ENCODE measurements around the gene KCNK3. TPM values are rescaled to one million over a fixed set of nuclear protein-coding genes. Genes with fewer than 3 reads are reported as not detected.

The KCNK3 gene
- total RNA-seq, 1 experiment from 2014 or later: 0.09 TPM

DNA sequence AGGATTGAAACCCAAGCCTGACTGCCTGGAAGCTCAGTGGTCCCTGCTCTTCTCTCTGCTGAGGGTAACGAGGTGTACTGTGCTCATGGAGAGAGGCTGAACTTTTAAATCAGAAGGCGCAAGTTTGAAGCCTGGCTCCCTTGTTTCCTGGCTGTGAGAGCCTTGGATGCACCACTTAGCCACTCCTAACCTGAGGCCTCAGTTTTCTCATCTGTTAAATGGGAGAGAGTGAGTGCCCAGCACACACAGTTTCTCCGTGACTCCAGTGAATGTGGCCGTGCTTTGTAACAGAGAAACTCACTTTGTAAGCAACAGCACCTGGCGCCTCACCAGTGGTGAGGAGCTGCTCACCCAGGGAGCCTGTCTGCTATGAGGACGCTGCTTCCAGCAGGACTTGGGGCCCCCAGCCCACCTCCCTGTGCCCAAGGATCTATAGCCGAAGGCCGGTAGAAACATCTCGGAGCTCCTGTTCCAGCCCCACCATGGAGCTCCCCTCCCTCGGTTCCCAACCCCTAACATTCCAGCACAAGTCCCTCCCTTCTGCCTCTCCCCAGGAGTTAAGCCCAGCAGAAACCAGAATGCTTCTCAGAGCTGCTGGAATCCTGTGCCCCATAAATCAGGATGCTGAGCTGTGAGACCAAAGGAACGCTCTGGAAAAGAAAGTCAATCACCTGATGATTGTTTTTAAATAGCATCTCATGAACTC lies 20.3 kb upstream of the KCNK3 start:
- H3K27me3 Mint-ChIP-seq (ENCODE audit: low read depth): peaks cover 27% of the 10 kb centered on the region
- H3K4ac ChIP-seq (ENCODE audit: low read depth, low read length): no peak overlapping the region
- no peak overlapping the region for H2AFZ ChIP-seq (ENCODE audit: low read length)
- no peaks in the 10 kb centered on the region for H3K9me3 ChIP-seq (ENCODE audit: control insufficient read depth, low read depth, low read length)
- H4K20me1 ChIP-seq (ENCODE audit: control insufficient read depth, insufficient read depth, insufficient read length): no peaks in the 10 kb centered on the region
- H3K18ac ChIP-seq (ENCODE audit: insufficient read length, low read depth, low read length): no peak overlapping the region
- no peaks in the 10 kb centered on the region for H3K27me3 ChIP-seq (ENCODE audit: insufficient read depth, low read length)
- no peaks in the 10 kb centered on the region for H3K79me1 ChIP-seq (ENCODE audit: insufficient read depth, low read depth, low read length, poor library complexity, severe bottlenecking)
- TF ChIP-seq, protein P1, sequence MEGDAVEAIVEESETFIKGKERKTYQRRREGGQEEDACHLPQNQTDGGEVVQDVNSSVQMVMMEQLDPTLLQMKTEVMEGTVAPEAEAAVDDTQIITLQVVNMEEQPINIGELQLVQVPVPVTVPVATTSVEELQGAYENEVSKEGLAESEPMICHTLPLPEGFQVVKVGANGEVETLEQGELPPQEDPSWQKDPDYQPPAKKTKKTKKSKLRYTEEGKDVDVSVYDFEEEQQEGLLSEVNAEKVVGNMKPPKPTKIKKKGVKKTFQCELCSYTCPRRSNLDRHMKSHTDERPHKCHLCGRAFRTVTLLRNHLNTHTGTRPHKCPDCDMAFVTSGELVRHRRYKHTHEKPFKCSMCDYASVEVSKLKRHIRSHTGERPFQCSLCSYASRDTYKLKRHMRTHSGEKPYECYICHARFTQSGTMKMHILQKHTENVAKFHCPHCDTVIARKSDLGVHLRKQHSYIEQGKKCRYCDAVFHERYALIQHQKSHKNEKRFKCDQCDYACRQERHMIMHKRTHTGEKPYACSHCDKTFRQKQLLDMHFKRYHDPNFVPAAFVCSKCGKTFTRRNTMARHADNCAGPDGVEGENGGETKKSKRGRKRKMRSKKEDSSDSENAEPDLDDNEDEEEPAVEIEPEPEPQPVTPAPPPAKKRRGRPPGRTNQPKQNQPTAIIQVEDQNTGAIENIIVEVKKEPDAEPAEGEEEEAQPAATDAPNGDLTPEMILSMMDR (conservative IDR thresholded peaks at IDR 0.05): no peak
- no peaks in the 10 kb centered on the region for H3K4me1 ChIP-seq (ENCODE audit: insufficient read depth, low read length)
- no peak overlapping the region for H4K91ac ChIP-seq (ENCODE audit: insufficient read length, low read depth, low read length)
- DNase-seq: no peak
- H3K9ac ChIP-seq (ENCODE audit: extremely low read depth, insufficient read length, low read length): no peak overlapping the region
- H3T11ph ChIP-seq (ENCODE audit: low read length): no peak overlapping the region
- H2BK20ac ChIP-seq (ENCODE audit: low read depth, low read length, poor library complexity, severe bottlenecking): no peak overlapping the region
- no peak overlapping the region for H2BK12ac ChIP-seq (ENCODE audit: insufficient read length, low read depth, low read length)
- no peak overlapping the region for H2BK5ac ChIP-seq (ENCODE audit: insufficient read length, low read length)
- H4K8ac ChIP-seq (replicated peaks; ENCODE audit: insufficient read length, low read depth, low read length): no peak overlapping the region
- peaks cover under 1 to 2% of the 10 kb centered on the region in 2 experiments; a peak in 2 of 5 replicates for H3K9me3 Mint-ChIP-seq
- H3K23ac ChIP-seq (ENCODE audit: insufficient read length, low read depth, low read length): no peak overlapping the region
- H3K4me1 Mint-ChIP-seq: peaks cover 7 to 18% of the 10 kb centered on the region in 2 experiments
- WGBS (ENCODE audit: extremely low coverage, insufficient read length, low lambda C conversion rate): no CpG with 5 or more reads among the region's 11 CpGs
- peaks cover 0 to 1% (median 0%) of the 10 kb centered on the region in 3 experiments; a peak in 2 of 7 replicates for H3K36me3 Mint-ChIP-seq (ENCODE audit: insufficient read depth in 1 of 3, low read depth in 3 of 3)
- no peak overlapping the region for H2BK15ac ChIP-seq (ENCODE audit: low read depth, low read length)
- no peak overlapping the region for H3K4me2 ChIP-seq (ENCODE audit: insufficient read depth, insufficient read length, low read length)
- H3K27ac ChIP-seq (ENCODE audit: insufficient read length, low read depth, low read length): no peak overlapping the region
- H3K79me2 ChIP-seq (ENCODE audit: insufficient read depth, low read length): no peaks in the 10 kb centered on the region
- H2AK5ac ChIP-seq (ENCODE audit: insufficient read length, low read length): no peak overlapping the region
- H2BK120ac ChIP-seq (ENCODE audit: low read depth, low read length, poor library complexity, severe bottlenecking): no peak overlapping the region
- H3K56ac ChIP-seq (ENCODE audit: insufficient read length, low read depth, low read length): no peak overlapping the region
- H3K4me3 Mint-ChIP-seq: no peak overlapping the region
- no peak overlapping the region; a peak in 1 of 7 replicates for H3K27ac Mint-ChIP-seq
- peak overlapping the region; percentile 28; the same call in 1 of the 2 replicates for H3K14ac ChIP-seq (ENCODE audit: insufficient read depth, low read length)
- no peaks in the 10 kb centered on the region for H3K23me2 ChIP-seq (ENCODE audit: insufficient read length, low read depth, low read length, poor library complexity, severe bottlenecking)
- H4K5ac ChIP-seq (ENCODE audit: insufficient read length, low read depth, low read length): no peak overlapping the region

Measured in H9 (cell line).